Stimulated activated CD4-positive, alpha-beta T cell treated with anti-CD3 and anti-CD28 coated beads, TNF-alpha, amount 100 ng/mL, for 4 hours (primary cell): Measurements from ENCODE around the gene VTN.

Experiments used
- DNase-seq, 3 experiments: peaks; one replicate each; pipeline ENCODE4 v3.0.0-alpha.2; 2020; ENCODE audit warnings: low read depth in 3 of 3

VTN gene

DNA sequence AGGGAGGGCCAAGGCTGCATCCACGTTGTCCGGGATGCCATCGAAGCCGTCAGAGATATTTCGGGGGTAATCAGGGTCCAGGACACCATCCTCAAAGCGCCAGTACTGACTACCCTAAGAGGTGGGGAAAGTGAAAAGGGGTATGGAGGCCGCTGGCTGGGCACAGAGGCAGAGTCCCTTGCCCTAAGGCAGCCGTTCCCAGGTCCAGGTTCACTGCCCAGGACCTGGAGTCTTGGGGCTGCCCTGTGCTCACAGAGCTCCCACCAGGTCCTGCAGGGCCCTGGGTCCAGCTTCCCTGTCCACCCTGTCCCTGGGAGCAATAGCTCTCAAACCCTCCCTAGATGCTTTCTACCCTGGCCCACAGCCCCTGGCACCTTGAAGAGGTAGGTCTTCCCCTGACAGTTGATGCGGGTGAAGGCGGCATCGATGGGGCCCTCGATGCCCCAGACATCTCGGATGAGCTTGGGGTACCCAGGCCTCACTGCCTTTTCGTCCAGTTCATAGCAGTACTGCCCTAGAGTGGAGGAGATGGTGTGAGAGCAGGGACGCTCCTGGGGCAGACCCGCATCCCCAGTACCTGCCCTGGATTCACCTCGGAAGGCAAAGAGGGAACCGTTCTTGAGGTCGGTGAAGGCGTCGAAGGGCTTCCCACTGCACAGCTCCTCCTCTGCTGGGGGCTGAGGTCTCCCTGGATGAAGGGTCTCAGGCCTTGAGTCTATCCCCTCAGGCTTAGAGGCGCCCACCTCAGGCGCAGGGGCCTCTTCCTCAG is 1.0 kb downstream of the VTN start:
- no peak for DNase-seq

GRCh38 chr17:28368306-28368831 is 1.7 kb downstream of the VTN start:
- DNase-seq, result no peak

- no peak for DNase-seq
Observed at GRCh38 chr17:28367641-28368305, 2.3 kb downstream of the VTN start.

DNA sequence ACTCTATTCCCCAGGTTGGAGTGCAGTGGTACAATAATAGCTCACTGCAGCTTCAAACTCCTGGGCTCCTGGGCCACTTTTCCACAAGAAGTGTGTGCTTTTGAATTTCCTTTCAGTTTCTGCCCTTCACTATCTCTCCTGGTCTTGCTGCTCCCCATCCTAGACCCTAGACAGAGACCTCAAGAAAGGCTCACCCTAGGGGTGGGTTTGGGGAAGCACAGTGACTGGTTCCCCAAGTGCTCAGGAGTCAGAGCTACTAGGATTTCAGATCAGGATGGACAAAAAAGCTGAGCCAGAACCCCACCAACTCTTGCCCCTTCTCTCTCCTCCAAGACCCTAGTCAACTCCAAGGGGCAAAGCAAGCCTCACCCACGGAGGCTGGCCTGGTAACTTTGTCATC is 3.5 kb downstream of the VTN start:
- no peak for DNase-seq

DNA sequence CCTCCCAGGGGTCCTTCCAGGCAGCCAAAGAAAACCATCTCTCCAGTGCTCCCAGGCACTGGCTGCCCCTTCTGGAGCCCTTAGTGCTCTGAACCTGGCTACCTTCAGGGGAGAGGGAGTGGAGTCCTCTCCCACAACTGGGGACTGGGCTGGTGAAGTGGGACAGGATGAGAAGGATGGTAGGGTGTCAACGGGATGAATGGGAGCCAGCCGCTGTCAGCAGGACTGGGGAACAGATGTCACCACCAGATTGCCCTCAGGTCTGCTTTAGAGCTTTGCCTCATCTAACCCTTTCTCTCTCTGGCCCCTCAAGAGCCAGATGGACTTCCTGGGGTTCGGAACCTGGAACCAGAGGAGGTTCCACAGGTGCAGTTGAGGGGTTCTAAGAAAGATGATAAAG is 4.6 kb downstream of the VTN start:
- no peak for DNase-seq

DNA sequence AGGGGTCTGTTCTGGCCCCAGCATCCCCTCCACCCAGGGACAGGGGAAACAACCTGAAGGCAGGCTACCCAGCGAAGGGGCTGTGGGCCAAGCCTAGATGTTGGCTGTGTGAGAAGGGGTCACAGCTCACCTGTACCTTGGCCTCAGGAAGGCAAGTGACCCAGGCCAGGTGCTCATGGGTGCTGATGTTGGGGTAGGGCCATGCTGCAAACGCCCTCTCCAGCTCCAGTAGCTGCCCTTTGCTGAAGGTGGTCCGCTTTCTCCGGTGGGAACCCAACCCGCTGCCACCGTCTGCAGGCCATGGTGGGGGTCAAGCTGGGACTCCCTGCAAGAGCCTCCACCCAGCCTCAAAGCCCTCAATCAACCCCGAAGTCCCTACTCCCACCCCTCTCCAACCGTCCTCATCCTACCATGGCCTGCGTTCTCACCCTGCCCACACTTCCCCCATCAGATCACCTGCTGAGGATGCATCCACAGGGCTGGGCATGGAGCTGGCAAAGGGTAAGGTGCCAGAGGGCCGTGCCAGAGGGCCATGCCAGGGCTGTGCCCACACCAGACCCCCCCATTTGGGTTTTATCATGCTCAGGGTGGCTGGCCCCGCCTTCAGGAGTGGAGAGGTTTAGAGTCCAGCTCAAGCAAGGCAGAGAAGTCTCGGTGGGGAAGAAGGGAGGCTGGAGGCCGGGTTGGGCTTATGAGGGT is 5.3 kb downstream of the VTN start, which contains the start of gene SEBOX:
TSS of gene SEBOX (minus strand) at position 535 of the 699 bp plus-strand sequence. CDS start at position 487, 48 bp downstream.
- no peak for DNase-seq

DNA sequence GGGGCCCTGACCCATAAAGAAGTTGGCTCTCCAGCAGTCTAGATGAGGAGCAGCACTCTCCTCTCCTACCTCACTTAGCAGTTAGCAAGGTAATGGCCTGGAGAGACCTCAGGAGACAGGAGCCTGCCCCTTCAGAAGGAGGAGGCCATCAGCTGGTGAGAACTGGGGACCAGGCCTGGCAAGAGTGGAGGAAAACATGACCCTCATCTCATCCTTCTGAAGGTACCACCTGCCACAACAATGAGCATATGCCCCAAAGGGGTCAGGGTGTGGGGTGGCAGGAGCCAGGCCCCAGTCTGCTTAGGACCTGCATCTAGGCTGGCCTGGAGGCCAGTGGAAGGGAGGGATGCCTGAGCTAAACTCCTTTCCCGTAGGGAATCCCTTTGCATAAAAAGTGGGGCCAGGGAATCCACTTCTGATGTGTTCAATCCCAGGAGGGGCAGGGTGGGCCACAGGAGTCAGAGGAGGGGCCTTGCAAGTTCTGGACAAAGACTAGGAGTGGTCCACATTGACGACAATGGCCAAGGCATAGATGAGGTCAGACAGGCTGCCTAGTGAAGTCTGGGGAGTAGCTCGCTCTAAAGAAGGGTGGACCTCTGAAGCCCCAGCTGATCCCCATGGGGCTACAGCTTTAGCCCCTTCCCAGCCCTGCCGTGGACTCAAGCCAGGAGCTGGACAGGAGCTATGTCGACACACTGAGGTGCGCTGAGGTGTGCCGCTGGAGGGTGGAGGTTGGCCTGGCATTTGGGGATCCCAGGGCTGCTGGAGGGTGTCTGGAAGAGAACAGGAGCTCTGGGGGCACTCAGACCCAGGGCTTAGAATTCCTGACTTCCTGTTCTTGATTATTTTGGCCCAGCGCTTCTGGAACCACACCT is 6.1 kb downstream of the VTN start:
- no peak for DNase-seq

- no peak for DNase-seq
Observed at GRCh38 chr17:28363186-28363585, 6.9 kb downstream of the VTN start.

- no peak for DNase-seq
Observed at GRCh38 chr17:28357901-28358197, 12.3 kb downstream of the VTN start.

DNA sequence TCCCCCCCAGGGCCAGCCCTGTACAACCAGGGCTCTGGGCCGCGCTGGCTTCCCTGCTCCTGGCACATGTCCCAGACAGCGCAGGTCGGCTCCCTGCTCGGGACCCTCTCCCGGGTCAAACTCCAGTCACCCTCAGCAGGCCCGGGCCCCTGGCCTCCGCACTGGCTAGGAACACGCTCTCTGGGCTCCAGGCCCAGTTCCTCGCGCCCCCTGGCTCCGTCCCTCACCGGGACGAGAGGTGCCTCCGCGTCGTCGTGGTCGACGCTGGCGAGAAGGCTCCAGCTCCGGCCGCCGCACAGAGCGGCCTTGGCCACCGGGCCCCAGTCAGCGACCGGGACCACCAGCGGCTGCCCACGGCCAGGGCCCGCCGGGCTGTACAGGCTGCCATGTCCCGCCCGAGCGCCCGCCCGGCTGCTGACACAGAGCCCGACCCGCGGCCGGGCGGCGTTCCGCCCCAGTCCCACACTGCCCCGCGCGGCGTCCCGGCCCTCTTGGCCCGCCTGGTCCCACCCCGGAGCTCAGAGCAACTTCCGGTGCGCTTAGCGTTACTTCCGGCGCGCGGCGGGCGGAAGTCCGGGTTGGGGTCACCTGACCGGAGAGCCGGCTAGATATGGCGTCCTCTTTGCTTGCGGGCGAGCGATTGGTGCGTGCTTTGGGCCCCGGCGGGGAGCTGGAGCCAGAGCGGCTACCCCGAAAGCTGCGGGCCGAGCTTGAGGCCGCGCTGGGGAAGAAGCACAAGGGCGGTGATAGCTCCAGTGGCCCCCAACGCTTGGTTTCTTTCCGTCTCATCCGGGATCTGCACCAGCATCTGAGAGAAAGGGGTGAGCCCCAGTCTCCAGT is 12.8 kb downstream of the VTN start, which contains the start of gene POLDIP2:
TSS of gene POLDIP2 (minus strand) at position 467 of the 840 bp plus-strand sequence. CDS start at position 388, 79 bp downstream.
- peak; percentile 84 to 92 (median 92) for DNase-seq

GRCh38 chr17:28350271-28350670 is 19.8 kb downstream of the VTN start:
- DNase-seq, result no peak

- DNase-seq, result no peak
Observed at GRCh38 chr17:28348979-28349378, 21.1 kb downstream of the VTN start.

DNA sequence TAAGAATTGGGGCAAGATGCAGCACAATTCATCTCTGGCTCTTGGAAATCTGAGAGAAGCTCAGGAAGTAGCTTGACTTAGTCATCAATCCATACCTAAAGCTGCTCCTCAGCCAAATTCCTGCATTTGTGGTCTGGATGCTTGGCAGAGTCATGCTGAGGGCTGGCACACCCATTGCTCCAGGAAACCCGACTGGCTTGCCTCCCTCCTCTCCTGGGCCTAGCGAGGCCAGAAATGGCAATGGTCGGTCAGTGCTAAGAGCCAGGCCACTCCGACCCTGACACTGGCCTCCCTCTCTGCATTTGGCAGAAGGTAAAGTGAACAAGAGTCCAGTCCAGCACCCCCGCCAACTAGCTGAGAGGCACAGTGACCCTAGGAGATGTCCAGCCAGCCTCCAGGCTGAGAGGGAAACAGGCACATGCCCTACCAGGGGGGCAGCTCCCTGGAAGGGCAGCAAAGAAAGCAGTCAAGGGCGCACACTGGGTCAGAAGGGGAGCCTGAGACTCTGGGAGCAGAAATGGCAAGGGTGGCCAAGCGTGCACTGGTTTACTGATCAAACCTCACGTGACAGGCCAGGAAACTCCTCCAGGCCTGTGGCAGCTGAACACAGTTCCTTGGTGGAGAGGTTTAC is 22.7 kb downstream of the VTN start:
- DNase-seq, result no peak

DNA sequence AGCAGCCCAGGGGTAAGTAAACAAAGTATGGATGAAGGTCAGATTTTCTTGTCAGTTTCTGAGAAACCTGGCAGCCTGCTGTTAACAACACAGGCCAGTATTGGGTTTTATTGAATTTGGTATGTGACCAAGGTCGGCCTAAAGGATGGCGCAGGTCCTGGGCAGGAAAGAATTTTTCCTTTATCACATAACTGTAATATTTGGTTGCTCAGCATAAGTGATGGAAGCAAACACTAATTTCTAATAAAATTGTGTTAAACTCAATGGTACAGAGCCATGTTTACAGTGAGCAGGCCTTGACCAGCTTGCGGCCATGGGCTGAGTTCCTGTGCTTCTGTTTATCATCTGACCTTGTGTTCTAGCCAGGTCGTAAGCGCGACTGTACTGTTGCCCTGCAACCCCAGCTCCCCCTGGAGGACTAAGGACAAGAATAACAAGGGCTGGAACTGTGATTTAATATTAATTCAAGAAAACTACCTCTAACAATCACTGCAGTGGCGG is 23.3 kb downstream of the VTN start:
- no peak for DNase-seq

GRCh38 chr17:28346199-28346580 is 23.9 kb downstream of the VTN start:
- no peak for DNase-seq

- no peak for DNase-seq
Observed at GRCh38 chr17:28345419-28346198, 24.5 kb downstream of the VTN start.

- DNase-seq, result no peak
Observed at GRCh38 chr17:28344435-28344901, 25.6 kb downstream of the VTN start.

- DNase-seq, result no peak
Observed at GRCh38 chr17:28344011-28344410, 26.1 kb downstream of the VTN start.

- no peak for DNase-seq
Observed at GRCh38 chr17:28343491-28343932, 26.6 kb downstream of the VTN start.
